Osteoblast (primary cell): ENCODE measurements around the gene ADGRB3. TPM values are rescaled to one million over a fixed set of nuclear protein-coding genes. Genes with fewer than 3 reads are reported as not detected.

Source experiments
- DNase-seq: peaks from one replicate; pipeline ENCODE4 v3.0.0; 2011; ENCODE audit warnings: low spot score, mixed read lengths; ENCODE audit not compliant: insufficient read length; ENCODE audit errors: missing footprints
- H2AFZ ChIP-seq: 2 replicates; pipeline ENCODE4 v1.6.0; 2011; ENCODE audit warnings: mild to moderate bottlenecking, low read length
- H3K27ac ChIP-seq: 2 replicates; pipeline ENCODE4 v1.5.1; 2011; ENCODE audit warnings: mild to moderate bottlenecking, low read depth, low read length, moderate library complexity
- H3K27me3 ChIP-seq: 2 replicates; pipeline ENCODE4 v1.6.0; 2012; ENCODE audit warnings: mild to moderate bottlenecking, control low read depth, inconsistent platforms, low read length, moderate library complexity; ENCODE audit not compliant: insufficient read depth
- H3K36me3 ChIP-seq: 2 replicates; pipeline ENCODE4 v1.5.1; 2011; ENCODE audit warnings: mild to moderate bottlenecking, low read length, control low read depth, moderate library complexity; ENCODE audit not compliant: insufficient read depth
- H3K4me1 ChIP-seq: 2 replicates; pipeline ENCODE4 v1.5.1; 2011; ENCODE audit warnings: mild to moderate bottlenecking, low read length, control low read depth, moderate library complexity; ENCODE audit not compliant: insufficient read depth
- H3K4me2 ChIP-seq: 2 replicates; pipeline ENCODE4 v1.6.0; 2011; ENCODE audit warnings: mild to moderate bottlenecking, low read length; ENCODE audit not compliant: insufficient read depth
- H3K4me3 ChIP-seq: fragments of 200-600 bp; sonication (generic); 3 replicates; pipeline ENCODE4 v1.5.1; 2012; ENCODE audit warnings: mild to moderate bottlenecking, low read length, inconsistent platforms; ENCODE audit not compliant: insufficient read depth
- H3K79me2 ChIP-seq: 2 replicates; pipeline ENCODE4 v1.6.0; 2012; ENCODE audit warnings: mild to moderate bottlenecking, low read length, control low read depth, inconsistent platforms; ENCODE audit not compliant: insufficient read depth
- H3K9me3 ChIP-seq: 2 replicates; pipeline ENCODE4 v1.5.1; 2011; ENCODE audit warnings: low read depth, low read length, control low read depth
- H4K20me1 ChIP-seq: 2 replicates; pipeline ENCODE4 v1.6.0; 2012; ENCODE audit warnings: mild to moderate bottlenecking, low read length, control low read depth; ENCODE audit not compliant: insufficient read depth
- total RNA-seq: library from RNA; depleted of rRNA; stranded (reverse); fragments of >200 nt; gene quantifications from 2 replicates; pipeline ENCODE4 v1.2.3, GENCODE V29; 2012
- TF ChIP-seq, protein P1 (sequence below): IDR thresholded peaks from 2 replicates; pipeline ENCODE4 v1.5.1; 2011; ENCODE audit warnings: mild to moderate bottlenecking, low read depth, low read length, moderate library complexity; ENCODE audit errors: extremely low read depth

Gene ADGRB3
- total RNA-seq, 1 donor = not detected

DNA sequence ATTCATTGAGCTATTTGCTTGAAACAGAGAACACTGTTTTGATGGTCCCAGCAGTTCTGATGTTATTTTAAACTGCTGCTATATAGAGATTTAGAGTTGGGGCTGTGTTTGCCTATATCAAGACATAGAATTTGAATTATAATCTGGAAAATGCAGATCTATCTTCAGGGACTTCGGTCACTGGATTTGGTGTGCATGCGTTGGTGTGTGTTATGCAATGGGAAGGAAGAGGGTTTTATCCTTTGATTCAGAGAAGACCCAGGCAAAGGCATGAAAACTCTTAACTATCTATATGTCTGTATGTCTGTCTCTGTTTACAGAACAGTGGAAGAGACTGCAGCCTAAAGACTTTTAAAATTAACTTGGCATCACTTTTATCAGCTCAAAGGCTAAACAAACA lies 2.0 kb downstream of the ADGRB3 start:
- H3K4me2 ChIP-seq = no peak overlapping the region
- H3K79me2 ChIP-seq = no peaks in the 10 kb centered on the region
- H3K36me3 ChIP-seq = no peaks in the 10 kb centered on the region
- DNase-seq = no peak
- no peaks in the 10 kb centered on the region for H4K20me1 ChIP-seq
- H3K9me3 ChIP-seq = no peaks in the 10 kb centered on the region
- H3K27me3 ChIP-seq = peaks cover 39% of the 10 kb centered on the region
- H3K27ac ChIP-seq = no peak overlapping the region
- H3K4me1 ChIP-seq = peaks cover 2% of the 10 kb centered on the region
- H3K4me3 ChIP-seq = no peak overlapping the region
- TF ChIP-seq, protein P1, sequence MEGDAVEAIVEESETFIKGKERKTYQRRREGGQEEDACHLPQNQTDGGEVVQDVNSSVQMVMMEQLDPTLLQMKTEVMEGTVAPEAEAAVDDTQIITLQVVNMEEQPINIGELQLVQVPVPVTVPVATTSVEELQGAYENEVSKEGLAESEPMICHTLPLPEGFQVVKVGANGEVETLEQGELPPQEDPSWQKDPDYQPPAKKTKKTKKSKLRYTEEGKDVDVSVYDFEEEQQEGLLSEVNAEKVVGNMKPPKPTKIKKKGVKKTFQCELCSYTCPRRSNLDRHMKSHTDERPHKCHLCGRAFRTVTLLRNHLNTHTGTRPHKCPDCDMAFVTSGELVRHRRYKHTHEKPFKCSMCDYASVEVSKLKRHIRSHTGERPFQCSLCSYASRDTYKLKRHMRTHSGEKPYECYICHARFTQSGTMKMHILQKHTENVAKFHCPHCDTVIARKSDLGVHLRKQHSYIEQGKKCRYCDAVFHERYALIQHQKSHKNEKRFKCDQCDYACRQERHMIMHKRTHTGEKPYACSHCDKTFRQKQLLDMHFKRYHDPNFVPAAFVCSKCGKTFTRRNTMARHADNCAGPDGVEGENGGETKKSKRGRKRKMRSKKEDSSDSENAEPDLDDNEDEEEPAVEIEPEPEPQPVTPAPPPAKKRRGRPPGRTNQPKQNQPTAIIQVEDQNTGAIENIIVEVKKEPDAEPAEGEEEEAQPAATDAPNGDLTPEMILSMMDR = no peak
- no peak overlapping the region for H2AFZ ChIP-seq

DNA sequence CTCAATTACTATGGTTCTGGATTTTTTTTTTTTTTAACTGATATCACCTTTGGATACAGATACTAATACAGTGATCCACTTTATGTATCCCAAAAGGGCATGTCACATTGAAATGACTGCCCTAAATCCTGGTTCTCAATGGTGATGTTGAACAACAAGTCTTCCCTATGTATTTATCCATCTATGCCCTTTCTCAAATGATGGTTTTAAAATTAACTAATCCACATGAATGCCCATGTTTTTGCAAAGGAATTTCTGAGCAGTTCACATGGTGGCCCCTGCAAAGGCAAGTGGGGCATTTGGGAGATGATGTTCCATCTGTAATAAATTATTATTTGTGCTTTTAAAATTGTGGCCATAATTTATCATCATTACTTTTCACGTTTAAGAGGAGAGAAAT lies 2.7 kb downstream of the ADGRB3 start:
- TF ChIP-seq, protein P1 = no peak
- Histone ChIP-seq H3K4me3 (no peak overlapping the region), H3K36me3 (no peaks in the 10 kb centered on the region), H2AFZ (no peak overlapping the region), H3K9me3 (no peaks in the 10 kb centered on the region), H3K4me2 (no peak overlapping the region), H3K4me1 (peaks cover 2% of the 10 kb centered on the region), H3K27me3 (peaks cover 39% of the 10 kb centered on the region), H3K79me2 (no peaks in the 10 kb centered on the region), H4K20me1 (no peaks in the 10 kb centered on the region), H3K27ac (no peak overlapping the region)
- no peak for DNase-seq

DNA sequence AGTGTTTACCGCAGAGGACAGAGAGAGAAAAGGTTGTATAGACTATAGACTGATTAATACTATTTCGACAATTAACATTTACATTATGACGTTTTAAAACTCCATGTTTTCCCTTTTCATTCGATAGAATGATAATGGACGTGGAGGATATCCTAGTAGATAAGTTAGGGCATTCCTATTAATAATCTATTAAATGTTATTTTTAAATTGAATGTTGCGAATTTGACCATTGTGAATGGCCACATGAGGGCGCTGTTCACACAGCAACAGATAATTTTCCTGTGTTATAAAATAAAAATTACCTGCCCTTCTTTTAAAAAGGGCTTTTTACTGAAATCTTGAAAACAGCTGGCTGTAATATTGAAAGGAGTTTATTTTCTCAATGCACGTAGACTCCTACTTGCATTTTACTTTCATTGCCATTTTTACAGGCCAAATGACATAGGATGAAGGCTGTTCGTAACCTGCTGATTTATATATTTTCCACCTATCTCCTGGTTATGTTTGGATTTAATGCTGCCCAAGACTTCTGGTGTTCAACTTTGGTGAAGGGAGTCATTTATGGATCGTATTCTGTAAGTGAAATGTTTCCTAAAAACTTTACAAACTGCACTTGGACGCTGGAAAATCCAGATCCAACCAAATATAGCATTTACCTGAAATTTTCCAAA lies 3.3 kb downstream of the ADGRB3 start:
- TF ChIP-seq, protein P1 = peak; percentile 81
- Histone ChIP-seq H3K4me2 (no peak overlapping the region), H3K27me3 (peaks cover 34% of the 10 kb centered on the region), H3K79me2 (no peaks in the 10 kb centered on the region), H3K9me3 (no peaks in the 10 kb centered on the region), H3K27ac (no peak overlapping the region), H3K4me1 (peaks cover 2% of the 10 kb centered on the region), H4K20me1 (no peaks in the 10 kb centered on the region), H2AFZ (no peak overlapping the region), H3K36me3 (no peaks in the 10 kb centered on the region), H3K4me3 (no peak overlapping the region)
- no peak for DNase-seq

DNA sequence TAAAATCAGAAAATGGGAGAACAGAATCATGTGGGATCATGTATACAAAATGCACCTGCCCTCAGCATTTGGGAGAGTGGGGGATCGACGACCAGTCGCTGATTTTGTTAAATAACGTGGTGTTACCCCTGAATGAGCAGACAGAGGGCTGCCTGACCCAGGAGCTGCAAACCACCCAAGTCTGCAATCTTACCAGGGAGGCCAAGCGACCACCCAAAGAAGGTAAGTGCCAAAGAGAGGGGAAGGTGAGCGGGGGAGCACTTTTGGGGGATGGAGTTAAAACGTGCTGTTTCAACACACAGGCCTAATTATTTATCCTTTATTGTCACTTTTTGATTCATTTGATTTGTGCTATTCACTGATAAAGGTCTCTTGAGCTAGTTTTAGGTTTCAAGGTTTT lies 4.1 kb downstream of the ADGRB3 start:
- Histone ChIP-seq H2AFZ (no peak overlapping the region), H3K9me3 (no peaks in the 10 kb centered on the region), H3K4me1 (peaks cover under 1% of the 10 kb centered on the region), H3K27ac (no peak overlapping the region), H3K36me3 (no peaks in the 10 kb centered on the region), H3K79me2 (no peaks in the 10 kb centered on the region), H3K27me3 (peaks cover 26% of the 10 kb centered on the region), H4K20me1 (no peaks in the 10 kb centered on the region), H3K4me2 (no peak overlapping the region), H3K4me3 (no peak overlapping the region)
- TF ChIP-seq, protein P1 = no peak
- DNase-seq = no peak
